NCI-H2171 (cell line): Measurements from ENCODE around the gene GALNT6.

Source experiments
- DNase-seq: peaks from one replicate; lab custom pipeline; 2025; lab: John Stamatoyannopoulos, UW

GALNT6 gene

DNA sequence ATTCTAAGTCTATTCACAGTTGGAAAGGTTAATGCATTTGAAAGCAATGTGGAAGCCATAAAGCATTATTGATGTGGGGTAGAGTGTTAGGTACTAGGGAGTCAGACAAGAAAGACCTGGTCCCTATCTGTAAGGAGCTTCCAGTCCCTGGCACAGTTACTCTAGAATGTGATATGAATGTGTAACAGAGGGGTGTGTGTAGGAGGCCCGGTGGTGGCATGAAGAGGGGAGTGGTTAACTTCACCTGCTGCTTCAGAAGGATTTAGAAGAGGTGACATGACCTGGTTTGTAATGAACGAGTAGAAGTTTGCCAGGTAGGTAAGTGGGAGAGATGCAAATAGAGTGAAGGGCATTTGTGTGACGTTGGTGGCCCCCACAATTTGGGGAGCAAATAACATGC, 15.1 kb upstream of the GALNT6 start:
- no peak for DNase-seq

DNA sequence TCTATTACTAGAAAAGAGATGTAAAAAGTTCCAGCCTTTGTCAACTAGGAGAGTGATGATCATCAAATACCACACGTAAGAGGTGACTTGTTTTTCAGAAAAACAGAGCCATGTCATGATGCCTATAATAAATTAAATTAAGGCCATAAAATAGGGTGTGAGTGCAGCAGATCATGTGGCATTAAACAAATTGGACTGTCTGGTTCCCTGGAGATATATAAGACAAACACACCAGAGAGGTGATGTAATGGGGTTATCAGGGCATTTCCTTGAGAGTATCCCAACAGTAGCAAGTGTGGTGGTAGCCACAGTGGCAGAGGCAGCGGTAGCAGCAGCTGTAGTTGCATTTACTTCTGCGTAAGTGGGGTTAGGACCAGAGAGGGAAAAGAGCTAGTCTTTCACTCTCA, 14.6 kb upstream of the GALNT6 start:
- DNase-seq = no peak

DNA sequence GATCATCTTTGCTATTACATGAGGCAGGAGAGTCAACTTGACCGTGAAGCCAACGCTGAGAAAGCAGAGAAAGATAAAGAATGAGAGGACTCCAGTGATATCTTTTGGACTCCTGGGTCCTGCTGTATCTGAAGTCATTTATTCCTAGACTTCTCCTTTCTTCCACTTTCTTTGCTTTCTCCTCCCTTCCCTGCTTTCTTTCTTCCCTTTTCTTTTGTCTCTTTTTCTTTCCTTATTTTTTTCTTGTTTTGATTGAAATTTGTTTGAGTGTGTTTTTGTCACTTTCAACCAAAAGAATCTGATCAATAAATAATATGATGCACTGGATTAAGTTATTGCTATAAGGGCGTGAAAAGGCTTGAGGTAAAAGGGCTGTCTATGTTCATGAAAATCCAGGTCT, 13.4 kb upstream of the GALNT6 start:
- DNase-seq = no peak

DNA sequence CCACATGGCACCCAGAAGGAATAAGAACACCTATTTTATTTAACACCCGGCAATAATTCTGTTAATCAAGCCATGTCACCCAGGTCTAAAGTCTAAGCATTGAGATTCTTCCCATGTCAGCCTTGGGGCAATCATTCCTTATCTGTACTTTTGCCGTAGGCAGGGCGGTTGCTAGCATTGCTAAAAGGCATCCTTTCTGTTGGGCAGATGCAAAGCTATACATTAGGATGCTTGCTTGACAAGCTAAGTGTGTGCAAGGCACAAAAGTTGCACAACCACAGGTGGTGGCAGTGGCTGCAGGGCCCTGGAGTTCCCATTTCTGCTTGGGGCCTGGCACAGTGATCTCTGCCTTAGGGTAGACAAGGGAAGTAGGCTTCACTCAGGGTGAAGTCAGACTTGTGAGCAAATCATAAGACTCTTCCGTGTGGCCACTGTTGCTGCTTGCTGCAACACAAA, 12.5 kb upstream of the GALNT6 start:
- DNase-seq = no peak

DNA sequence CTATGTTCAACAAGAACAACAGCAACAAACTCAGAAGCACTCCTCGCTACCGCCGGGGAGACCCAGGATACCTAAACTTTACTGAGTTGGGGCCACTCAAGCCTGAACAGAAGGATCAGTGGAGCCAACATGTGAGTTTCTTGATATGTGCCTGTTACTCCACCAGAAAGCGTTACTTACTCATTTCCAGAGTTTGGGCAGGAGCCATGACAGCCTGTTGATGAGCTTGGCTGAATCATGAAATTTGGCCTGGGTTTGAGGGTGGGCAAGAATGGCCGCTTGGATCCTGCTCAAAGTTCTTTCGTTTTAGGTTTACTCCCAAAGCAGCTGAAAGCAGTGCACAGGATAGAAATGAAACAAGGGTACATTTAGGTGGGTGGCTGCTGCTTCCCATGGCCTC, 12.0 kb upstream of the GALNT6 start:
- no peak for DNase-seq

DNA sequence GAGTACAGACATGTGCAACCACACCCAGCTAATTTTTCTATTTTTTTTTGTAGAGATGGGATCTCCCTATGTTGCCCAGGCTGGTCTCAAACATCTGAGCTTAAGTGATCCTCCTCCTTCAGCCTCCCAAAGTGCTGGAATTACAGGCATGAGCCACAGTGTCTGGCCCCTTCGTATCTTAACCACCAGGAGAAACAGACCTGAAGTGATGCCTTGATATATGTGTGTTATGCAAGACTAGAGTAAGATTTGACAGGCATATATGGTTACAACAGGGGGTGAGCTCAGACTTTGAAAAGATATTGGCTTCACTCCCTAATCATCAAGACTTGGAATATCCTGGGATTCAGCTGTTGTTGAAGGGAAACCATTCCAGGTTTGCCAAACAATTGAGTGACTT, 10.7 kb upstream of the GALNT6 start:
- no peak for DNase-seq

DNA sequence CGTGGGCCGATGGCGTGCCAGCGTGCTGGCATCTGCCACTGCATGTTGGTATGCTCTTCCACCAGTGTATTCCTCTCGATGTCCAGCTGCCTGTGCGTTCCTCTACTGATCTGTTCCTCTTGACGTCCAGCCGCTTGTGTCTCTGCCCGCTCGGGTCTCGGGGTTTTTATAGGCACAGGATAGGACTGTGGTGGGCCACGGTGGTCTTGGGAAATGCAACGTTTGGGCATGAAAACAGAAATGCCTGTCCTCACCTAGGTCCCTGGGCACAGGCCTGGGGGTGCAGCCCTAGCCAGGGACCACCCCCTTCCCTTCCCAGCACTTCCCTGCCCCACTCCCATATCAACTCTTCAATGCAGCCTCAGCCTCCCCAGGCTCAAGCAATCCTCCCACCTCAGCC, 10.3 kb upstream of the GALNT6 start:
- DNase-seq = no peak

- DNase-seq = no peak
Observed at GRCh38 chr12:51401020-51401419, 9.8 kb upstream of the GALNT6 start.

- DNase-seq = no peak
Observed at GRCh38 chr12:51399891-51400290, 8.7 kb upstream of the GALNT6 start.

- no peak for DNase-seq
Observed at GRCh38 chr12:51397670-51398069, 6.5 kb upstream of the GALNT6 start.

DNA sequence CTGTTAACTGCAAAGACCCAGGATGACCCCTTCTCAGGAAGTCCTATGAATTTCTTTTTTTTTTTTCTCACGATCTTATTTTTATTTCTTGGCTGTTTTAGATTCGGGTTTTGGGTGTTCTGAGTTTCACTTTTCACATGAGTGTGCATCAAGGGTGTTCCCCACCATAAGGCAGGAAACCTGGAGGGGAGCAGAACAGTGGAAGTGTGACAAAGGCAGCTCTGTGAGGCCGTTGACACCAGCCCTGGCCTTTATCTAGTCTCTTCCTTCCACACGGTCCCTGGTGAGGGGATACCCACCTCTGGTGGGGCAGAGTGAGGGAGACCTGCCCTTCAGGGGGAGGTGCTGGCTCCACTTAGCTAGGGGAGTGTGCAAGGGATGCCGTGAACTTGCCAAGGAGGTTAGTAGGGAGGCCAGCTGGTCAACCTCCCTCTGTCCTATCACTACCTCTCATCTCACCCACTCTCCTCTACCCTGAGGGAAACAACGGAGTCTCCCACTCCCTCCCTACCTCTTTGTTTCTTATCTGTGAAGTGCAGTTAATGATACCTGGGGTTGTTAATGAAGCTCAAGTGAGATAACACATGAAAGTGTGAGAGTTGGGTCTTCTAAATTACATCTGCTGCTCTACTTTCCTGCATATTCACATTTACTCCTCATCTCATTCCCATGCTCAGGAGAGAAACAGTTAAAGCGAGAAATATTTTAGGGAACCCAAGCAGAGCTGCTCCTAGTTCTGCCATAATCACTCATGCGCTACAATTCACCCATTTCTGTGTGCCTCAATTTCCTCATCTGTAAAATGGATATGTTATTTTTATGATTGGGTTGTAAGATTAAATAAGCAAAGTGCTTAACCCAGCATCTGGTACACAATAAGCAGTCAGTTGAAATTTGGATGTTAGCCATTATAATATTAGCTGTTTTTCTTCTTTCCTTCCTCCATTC, 4.4 kb upstream of the GALNT6 start:
- no peak for DNase-seq

- DNase-seq = no peak
Observed at GRCh38 chr12:51393676-51394545, 2.7 kb upstream of the GALNT6 start.

GRCh38 chr12:51392556-51393237, 1.5 kb upstream of the GALNT6 start:
- DNase-seq = no peak

GRCh38 chr12:51390891-51391282, 319 bp downstream of the GALNT6 start:
- no peak for DNase-seq

GRCh38 chr12:51390457-51390856, 749 bp downstream of the GALNT6 start:
- no peak for DNase-seq

DNA sequence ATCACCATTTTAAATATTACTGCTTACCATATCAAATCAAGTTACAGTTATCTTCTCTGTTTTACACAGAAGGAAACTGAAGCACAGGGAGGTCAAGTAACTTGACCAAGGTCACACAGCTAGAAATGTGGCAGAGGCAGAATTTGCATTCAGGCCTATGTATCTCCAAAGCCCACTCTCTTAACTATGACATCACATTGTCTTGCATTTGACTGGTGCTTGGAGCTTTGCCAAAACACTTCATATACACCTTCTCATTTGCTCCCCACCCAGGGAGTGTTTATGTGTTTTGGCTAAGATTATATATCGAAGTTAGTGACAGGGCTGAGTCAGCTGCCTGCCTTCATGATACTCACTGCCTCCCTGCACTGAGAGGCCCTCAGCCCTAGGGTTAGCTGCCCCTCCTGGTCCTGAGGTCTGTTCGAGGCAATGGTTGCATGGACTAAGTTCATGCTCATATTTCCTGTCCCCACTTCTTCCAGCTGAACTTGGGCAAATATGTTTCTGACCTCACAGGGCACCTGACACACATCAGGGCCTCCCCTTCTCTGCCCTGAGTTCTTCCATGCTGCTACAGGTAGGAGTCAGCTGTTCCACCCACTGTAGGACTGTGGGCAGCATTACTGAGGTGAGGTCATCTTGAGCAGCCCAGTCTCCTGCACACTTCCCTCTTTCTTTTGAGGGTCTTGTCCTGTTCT, 1.8 kb downstream of the GALNT6 start:
- DNase-seq = no peak

GRCh38 chr12:51388846-51389245, 2.4 kb downstream of the GALNT6 start:
- no peak for DNase-seq

DNA sequence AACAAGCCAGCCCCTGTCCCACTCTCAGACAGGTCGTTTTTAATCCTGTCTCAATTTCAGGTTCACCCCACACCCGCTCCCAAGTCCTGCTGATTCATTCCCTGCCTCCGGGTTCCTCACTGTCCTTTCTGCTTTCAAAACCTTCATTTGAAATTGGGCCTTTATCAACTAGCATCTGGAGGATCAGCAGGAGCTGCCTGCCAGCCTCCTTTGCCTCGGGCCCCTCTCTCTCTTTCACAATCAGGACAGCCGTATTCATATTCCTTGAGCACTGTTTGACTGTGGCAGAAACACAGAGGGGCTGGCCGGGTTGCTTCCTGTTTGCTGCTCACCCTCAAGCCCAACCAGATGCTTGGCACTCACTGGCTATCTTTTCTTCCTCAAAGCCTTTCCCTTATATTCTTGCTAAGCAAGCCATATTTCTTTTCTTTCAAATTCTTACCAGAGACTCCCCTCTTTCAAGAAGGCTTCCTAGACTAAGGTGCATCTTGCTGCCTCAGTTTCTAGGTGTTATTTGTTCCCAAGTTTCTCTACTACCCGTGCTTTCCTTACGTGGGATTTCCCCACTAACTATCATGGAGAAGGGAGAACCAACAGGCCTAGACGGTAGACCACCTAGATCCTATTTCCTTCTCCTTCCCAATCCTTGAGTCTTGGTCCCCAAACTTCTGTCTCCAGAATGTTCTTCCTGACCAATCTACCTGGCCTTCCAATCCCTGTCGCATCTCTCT, 3.0 kb downstream of the GALNT6 start:
- DNase-seq = no peak

GRCh38 chr12:51386351-51386750, 4.9 kb downstream of the GALNT6 start:
- no peak for DNase-seq

- DNase-seq = peak; percentile 4
Observed at GRCh38 chr12:51383269-51383905, 7.8 kb downstream of the GALNT6 start.

GRCh38 chr12:51382173-51382572, 9.0 kb downstream of the GALNT6 start:
- DNase-seq = peak; percentile 13
